GM21367 (cell line): ENCODE data around the gene PHPT1.
A peak's percentile ranks its signal among the peaks of the same experiment; 100 is the strongest.
"Not testable (repeated sequence)": the region's sequence is repeated elsewhere in the genome, so short reads cannot be mapped to it uniquely, and the experiment has no call there.

Source experiments
- ATAC-seq: cut with Tn5 transposase; IDR thresholded peaks from one replicate; pipeline ENCODE4 v1.9.1; 2021; ENCODE audit not compliant: unreplicated experiment

The PHPT1 gene

DNA sequence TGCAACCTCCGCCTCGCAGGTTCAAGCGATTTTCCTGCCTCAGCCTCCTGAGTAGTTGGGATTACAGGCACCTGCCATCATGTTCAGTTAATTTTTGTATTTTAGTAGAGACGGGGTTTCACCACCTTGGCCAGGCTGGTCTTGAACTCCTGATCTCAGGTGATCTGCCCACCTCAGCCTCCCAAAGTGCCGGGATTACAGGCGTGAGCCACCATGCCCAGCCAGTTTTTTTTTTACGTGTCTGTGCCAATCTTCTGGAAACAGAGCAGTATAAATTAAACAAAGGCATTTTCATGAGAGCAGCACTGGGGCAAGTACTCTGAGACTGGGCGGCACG is 33.7 kb downstream of the PHPT1 start:
- ATAC-seq = not testable (repeated sequence)

DNA sequence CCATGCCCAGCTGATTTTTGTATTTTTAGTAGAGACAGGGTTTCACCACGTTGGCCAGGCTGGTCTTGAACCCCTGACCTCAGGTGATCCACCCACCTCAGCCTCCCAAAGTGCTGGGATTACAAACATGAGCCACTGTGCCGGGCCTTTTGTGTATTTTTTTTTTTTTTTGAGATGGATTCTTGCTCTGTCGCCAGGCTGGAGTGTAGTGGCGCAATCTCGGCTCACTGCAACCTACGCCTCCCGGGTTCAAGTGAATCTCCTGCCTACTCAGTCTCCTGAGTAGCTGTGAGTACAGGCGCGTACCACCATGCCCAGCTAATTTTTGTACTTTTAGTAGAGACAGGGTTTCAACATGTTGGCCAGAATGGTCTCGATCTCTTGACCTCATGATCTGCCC is 34.5 kb downstream of the PHPT1 start:
- ATAC-seq = not testable (repeated sequence)

GRCh38 chr9:136885950-136886578 is 36.9 kb downstream of the PHPT1 start, which contains the start of gene TRAF2:
TRAF2 (plus strand) TSS chr9:136886516; CDS start chr9:136898741, 12,225 bp downstream.
- peak; percentile 69 for ATAC-seq

DNA sequence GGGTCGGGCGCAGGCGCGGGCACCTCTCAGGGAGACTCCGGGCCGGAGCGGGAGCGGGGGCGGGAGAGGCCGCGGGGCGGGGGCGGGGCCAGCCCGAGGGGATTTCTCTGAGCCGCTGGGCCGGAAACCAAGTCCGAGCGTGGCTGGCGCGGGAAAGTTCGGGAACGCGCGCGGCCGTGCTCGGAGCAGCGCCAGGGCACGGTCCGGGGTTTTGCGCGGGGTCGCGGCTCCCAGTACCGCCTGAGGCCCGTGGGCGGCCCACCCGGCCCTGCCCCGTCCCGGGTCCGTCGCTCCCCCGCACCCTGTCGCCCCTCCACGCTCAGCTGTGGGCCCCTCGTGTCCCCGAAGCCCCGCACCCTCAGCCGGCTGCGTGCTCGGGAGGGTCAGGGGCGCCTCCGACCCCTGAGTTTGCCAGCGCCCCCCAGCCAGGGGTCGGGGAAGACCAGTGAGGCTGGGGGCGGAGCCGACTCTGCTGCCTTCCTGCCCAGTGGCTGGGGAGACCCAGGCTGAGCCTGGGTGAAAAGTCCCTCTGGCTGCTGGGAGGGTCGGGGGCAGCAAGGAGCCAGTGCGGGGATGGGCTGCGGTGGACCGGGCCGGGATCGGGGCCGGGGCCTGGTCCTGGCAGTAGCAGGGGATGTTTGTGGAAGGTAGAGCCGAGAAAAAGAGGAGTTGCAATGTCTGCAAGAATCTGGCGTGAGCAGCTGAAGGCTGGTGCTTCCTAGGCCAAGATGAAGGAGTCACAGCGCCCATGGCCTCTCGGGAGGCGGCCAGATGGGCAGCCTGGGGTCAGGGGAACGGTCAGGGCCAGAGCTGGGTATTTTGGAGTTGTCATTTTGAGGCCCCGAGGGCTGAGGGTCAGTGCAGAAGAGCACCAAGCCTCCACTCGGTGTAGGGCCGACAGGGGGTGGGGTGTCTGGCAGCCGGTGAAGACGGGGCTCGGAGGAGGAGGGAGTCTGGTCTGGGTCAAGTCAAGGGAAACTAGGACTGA is 37.7 kb downstream of the PHPT1 start:
- peak; percentile 13 for ATAC-seq

- ATAC-seq = no peak
Measured at GRCh38 chr9:136888454-136888853, 39.2 kb downstream of the PHPT1 start.

DNA sequence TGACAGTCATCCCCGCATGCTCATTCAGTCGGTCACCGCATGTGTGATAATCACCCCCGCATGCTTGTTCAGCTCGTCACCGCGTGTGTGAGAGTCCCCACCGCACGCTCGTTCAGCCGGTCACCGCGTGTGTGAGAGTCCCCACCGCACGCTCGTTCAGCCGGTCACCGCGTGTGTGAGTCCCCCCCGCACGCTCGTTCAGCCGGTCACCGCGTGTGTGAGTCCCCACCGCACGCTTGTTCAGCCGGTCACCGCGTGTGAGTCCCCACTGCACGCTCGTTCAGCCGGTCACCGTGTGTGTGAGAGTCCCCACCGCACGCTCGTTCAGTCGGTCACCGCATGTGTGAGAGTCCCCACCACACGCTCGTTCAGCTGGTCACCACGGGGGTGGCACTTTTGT is 40.6 kb downstream of the PHPT1 start:
- no peak for ATAC-seq

DNA sequence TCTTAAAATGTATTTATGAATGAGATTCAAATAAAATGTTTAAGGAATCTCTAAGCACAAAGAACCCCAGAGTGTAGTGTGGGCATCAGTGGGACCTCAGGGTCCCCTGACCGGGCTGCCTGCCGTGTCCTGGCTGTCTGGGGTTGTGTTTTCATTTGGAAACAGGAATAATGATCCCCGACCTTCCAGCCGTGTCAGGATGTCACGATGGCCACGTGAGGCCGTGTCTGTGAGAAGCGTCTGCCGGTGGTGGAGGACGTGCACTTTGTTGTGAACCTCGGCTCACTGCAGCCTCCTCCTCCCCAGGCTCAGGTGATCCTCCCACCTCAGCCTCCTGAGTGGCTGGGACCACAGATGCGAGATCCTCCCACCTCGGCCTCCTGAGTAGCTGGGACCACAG is 41.5 kb downstream of the PHPT1 start:
- ATAC-seq = no peak

- ATAC-seq = no peak
Measured at GRCh38 chr9:136896027-136896426, 46.8 kb downstream of the PHPT1 start.

- no peak for ATAC-seq
Measured at GRCh38 chr9:136898483-136899100, 49.4 kb downstream of the PHPT1 start.

DNA sequence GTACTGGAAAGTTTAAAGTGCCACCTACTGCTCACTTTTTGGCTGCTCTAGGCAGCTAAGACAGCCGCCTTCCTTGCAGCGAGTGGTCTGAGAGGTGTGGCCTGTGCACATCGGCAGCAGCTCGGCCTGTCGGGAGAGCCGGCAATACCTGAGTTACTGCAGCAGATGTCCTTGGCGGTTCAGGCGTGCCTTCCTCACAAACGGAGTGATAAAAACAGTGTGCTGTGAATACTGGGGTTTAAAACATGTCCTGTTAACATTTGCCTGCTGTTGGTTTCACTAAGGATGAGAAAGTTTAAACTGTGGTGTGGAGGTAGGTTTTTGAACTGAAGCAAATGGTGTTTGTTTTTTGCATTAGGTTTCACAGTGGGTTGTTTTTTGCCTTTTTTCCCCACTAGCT is 50.0 kb downstream of the PHPT1 start:
- ATAC-seq = no peak

- ATAC-seq = no peak
Measured at GRCh38 chr9:136900556-136900955, 51.3 kb downstream of the PHPT1 start.
